Activated CD4-positive, CD25-positive, alpha-beta regulatory T cell treated with anti-CD3 and anti-CD28 coated beads, Interleukin-2, amount 50 U/mL, for 16 hours (primary cell): ENCODE measurements around the gene ZMPSTE24.

Experiments used
- DNase-seq: peaks from one replicate; pipeline ENCODE4 v3.0.0-alpha.2; 2020; ENCODE audit warnings: low read depth, low spot score

The ZMPSTE24 gene

GRCh38 chr1:40303051-40303771 lies 45.2 kb downstream of the ZMPSTE24 start:
- no peak for DNase-seq

- DNase-seq, result no peak
Measured at GRCh38 chr1:40303790-40304189, 45.8 kb downstream of the ZMPSTE24 start.

DNA sequence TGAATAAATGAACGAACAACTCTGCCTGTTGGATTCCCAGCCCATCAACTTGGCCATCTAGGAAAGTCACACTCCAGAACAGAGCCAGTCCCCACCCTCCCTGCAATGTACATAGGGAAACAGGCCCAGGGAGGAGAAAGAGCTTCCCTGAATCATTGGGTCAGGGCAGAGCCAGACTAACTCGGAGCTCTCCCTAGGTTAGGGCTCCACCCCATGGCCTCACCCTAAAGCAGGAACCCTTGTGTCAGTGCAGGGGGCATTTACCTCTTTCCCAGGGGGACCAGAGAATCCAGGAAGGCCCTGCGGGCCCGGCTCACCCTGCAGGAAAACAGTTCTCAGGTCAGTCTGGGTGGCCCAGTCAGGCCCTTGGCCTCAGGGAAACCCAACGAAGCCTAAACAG lies 47.4 kb downstream of the ZMPSTE24 start:
- no peak for DNase-seq

- DNase-seq, result no peak
Measured at GRCh38 chr1:40305871-40306270, 47.8 kb downstream of the ZMPSTE24 start.

DNA sequence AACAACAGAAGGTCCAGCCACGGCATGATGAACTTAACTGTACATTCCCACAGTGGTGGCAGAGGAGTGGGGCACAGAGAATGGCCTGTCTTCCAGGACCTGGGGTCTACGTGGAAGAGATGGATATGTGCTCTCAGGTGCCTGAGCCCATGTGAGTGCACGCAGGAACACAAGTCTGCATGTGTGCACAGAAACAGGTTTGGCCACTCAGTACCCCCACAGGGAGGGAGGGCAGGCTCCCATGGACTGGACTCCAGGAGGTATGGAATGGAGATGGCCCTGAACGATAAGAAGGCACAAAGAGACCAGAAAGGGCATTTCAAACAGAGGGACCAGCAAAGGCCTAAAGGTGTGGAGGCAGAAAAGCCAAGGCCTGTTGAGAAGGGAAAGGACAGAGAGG lies 48.3 kb downstream of the ZMPSTE24 start:
- no peak for DNase-seq

DNA sequence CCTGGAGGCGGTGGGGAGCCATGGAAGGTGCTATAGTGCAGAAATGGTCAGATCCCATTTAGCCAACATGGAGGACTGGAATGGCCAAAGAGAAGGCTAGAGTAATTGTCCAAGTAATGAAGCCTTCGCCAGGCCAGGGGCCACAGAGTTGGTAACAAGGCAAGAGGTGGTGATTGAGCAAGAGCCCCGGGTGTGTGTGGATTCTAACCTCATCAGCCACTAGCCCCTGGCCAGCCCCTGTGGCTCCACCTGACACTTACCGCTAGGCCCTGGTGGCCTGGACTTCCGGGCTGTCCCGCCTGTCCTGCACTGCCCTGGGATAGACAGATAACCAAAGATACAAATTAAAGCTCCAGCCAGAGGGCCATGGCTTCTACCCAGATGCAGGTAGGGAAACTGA lies 49.1 kb downstream of the ZMPSTE24 start:
- no peak for DNase-seq

DNA sequence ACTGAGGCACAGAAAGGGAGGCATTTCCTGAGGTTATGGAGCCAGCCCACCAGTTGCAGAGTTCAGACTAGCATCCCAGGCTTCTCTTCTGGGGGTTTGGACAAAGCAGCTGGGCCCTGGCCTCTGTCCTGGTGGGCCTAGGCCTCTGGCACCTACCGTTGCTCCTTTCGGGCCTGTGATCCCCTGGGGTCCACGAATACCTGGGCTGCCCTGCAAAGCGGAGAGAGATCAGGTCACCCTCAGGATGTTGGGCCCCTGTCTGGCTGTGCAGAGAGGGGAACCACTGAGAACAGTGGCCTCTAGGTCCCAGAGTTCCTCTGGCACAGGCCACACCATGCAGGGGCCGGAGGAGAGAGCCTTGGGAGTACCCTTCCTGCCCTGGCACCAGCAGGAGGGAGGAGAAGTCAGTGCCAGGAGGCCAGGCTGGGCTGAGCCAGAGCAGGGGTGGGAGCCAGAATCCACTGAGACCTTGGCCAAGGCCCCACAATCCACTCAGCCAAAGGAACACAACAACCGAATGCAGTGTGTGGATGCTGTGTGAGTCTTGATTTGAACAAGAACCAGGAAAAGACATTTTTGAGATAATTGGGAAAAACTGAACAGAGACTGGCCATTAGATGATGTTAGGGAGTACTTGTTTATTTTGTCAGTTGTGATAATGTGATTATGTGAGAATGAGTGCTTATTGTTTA lies 50.1 kb downstream of the ZMPSTE24 start:
- DNase-seq, result no peak

DNA sequence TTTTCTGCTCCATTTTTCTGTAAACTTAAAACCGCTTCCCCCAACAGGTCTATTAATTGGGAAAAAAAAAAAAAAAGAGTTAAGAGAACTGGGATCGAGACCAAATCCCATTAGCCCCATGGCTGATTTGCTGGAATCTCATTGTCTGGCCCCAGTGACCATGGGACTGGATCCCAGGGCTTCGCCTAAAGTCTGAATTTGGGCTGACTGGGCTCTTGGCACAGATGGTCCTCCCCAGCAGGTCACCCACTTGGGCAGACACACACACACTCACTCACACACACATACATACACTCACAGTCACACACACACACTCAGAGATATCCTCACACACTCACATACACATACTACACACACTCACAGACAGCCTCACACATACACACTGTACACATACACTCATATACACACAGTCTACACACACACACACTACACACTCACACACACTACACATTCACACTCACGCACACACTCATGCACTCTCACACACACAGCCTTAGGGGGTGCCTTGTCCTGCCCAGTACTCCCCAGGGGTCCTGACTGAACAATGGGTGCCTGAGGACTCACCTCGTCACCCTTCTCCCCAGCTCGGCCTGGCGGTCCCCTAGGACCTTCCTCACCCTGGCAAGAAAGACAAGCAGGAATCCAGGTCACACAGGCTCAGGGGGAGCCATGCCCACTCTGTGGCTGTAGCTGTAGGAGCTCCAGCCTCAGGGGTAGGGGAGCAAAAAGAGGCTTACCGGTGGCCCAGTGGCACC lies 51.5 kb downstream of the ZMPSTE24 start:
- DNase-seq, result no peak

GRCh38 chr1:40310129-40310461 lies 52.1 kb downstream of the ZMPSTE24 start:
- DNase-seq, result no peak

GRCh38 chr1:40310983-40311642 lies 53.1 kb downstream of the ZMPSTE24 start:
- no peak for DNase-seq

DNA sequence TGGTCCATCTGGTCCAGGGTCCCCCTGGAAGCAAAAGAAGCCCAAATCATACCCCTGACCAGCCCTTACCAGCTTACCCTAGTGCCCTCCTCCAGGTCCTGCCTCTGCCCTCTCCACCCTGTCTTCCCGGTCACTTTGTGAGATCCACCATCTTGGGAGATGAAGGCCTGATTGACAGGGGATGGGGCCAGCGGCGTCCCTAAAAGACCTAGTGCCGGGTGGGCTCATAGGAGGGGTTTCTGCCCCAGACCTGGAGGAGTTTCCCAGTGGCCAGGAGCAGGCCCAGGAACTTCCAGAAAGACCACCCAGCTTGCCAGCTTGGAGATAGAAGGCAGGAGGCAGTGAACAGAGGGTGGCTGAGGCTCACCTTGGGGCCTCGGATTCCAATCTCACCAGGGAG lies 53.7 kb downstream of the ZMPSTE24 start:
- DNase-seq, result no peak

GRCh38 chr1:40312238-40313205 lies 54.5 kb downstream of the ZMPSTE24 start:
- DNase-seq, result no peak

DNA sequence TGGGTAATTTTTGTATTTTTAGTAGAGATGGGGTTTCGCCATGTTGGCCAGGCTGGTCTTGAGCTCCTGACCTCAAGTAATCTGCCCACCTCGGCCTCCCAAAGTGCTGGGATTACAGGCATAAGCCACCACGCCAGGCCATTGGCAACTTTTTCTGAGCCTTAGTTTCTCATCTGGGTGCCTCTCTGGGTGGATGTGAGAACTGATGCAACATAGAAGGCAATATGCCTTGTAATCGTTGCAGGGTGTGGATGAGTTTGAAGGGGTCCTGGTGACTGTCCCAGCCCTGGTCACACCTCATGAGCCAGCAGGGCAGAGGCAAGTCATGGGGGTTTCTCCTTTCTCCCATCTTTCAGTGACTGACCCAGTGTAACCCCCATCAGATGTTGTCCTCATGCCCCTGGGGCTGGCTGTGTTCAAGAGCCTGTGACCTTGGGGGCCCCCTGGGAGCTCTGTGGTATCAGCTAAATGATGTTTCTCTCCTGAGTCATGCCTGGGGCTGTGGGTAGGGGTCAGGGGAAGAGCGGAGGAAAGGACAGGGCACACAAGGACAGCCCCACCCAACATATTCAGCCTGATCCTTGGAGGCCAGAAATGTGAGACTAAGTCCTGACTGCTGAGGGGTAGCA lies 55.4 kb downstream of the ZMPSTE24 start:
- DNase-seq, result no peak

- DNase-seq, result no peak
Measured at GRCh38 chr1:40313958-40314720, 56.1 kb downstream of the ZMPSTE24 start.

DNA sequence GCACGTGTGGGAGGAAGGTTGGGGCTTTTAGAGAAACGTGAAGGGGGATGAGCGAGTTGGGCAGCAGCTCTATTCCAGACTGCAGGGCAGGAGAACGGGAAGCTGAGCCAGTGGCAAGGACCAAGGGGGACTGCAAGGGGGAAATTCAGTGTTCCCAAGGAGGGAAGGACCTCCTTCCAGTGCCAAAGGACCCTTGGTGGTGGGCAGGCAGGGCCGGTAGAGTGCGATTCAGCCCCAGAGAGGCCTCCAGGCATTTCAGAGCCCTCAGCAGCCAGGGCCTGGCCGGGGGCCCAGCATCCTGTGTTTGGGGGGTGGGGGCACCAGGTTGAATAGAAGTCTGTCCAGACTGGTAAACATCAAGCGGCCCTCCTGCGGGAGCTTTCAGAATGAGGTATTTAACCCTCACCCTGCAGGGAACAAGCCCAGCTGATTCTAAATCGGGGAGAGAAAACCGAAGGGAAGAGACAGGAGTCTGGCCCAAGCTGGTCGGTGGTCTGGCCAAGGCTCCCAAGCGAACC lies 56.7 kb downstream of the ZMPSTE24 start:
- no peak for DNase-seq

- DNase-seq, result peak; percentile 66
Measured at GRCh38 chr1:40315239-40315794, 57.3 kb downstream of the ZMPSTE24 start.

GRCh38 chr1:40315795-40316594 lies 58.0 kb downstream of the ZMPSTE24 start:
- DNase-seq, result no peak

DNA sequence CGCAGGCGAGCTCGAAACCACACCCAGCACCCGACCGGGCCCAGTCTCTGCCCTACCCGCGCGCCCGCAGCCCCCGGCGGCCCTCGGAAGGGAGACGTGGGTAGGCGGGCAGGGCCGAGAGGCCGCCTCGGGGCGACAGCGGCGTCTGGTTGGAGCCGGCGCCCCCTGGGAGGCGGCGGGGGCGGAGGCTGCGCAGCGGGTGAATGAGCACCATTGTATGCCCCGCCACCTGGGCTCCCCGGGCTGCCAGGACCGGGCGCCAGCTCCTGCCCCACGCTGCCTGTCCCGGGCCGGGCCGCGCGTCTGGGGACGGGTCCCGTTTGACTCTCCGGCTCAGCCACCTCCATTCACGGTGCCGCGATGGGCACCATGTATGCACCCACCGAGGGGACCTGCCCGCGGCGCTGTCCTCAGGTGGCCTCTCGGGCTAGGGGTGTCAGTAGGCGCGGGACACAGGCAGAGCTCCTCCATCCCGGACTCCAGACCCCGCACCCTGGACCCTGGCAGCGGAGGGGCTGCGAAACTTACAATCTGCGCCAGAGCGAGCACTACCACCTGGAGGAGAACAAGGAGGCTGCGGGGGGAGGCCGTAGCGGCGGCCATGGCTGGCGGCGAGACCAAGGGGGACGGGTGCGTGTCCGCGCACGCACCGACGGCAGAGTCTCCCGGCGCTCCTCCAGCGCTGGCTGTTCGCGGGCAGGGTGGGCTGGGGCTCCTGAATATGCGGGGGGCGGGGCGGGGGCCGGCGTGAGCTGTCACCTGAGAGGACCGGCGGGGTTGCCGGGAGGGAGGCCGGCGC lies 58.8 kb downstream of the ZMPSTE24 start, which contains the start of gene COL9A2:
COL9A2 (minus strand) TSS at position 692 of the 799 bp plus-strand sequence; CDS start at position 603, 89 bp downstream.
- DNase-seq, result peak; percentile 28
